Right cardiac atrium (tissue), 5 donors: ENCODE results near the gene FAM83F. TPM values are rescaled to one million over a fixed set of nuclear protein-coding genes. Genes with fewer than 3 reads are reported as not detected.

Experiments used
- ATAC-seq, 2 donors: fragments of 200-7000 bp; cut with Tn5 transposase; one replicate each; pipeline versions ENCODE4 v1.8.0 to v1.9.1; 2020; ENCODE audit warnings: moderate library complexity in 2 of 2, mild to moderate bottlenecking in 1 of 2
- DNase-seq, 3 donors: peaks; one replicate each; pipeline ENCODE4 v3.0.0-alpha.2; 2020
- H3K27ac ChIP-seq: one replicate; pipeline ENCODE4 v1.5.1; 2013; ENCODE audit warnings: mild to moderate bottlenecking, low read length, control low read depth, moderate library complexity
- H3K27me3 ChIP-seq: one replicate; pipeline ENCODE4 v1.6.1; 2013; ENCODE audit not compliant: control insufficient read depth, insufficient read depth
- H3K4me1 ChIP-seq: one replicate; pipeline ENCODE4 v1.6.1; 2013; ENCODE audit warnings: low read length; ENCODE audit not compliant: control insufficient read depth, insufficient read depth
- H3K4me3 ChIP-seq: one replicate; pipeline ENCODE4 v1.5.1; 2013; ENCODE audit warnings: low read length, control low read depth
- H3K9me3 ChIP-seq: one replicate; pipeline ENCODE4 v1.6.1; 2013; ENCODE audit warnings: low read length; ENCODE audit not compliant: control insufficient read depth
- WGBS: extraction: QIAGEN DNeasy Blood & Tissue Kit; methylation state at CpG from one replicate; pipeline ENCODE4 v1.1.7; 2013; 5-methylcytosine and 5-hydroxymethylcytosine counted together
- intact Hi-C, 4 donors: fragments of 100-400 bp; cut with DNase I; formaldehyde crosslinking; loops; one replicate each; pipeline versions ENCODE4 v1.11.0 to v1.14.0; 2022 to 2023
- polyA plus RNA-seq: library from polyadenylated mRNA; stranded (reverse); fragments of 200-250 nt; gene quantifications from one replicate; pipeline ENCODE4 v1.2.3, GENCODE V29; 2013
- total RNA-seq, 4 donors: library from RNA; stranded (reverse); fragmentation: NEBNext Ultra II Directional; extraction: Animal tissue kit (Norgen Biotek cat#: 25700); gene quantifications; one replicate each; pipeline ENCODE4 v1.2.1, GENCODE V29; 2021
- donor health status: healthy with polysubstance abuse.
- donor health status: DM: no; HTN: yes; CAD: no.
- donor health status: DM: no; HTN: no; CAD: no.
- donor health status: DM: no; HTN: yes; CAD: no; lungs with severe emphysema.
- donor health status: DM: yes; HTN: yes; CAD: no.

Gene FAM83F
- total and polyA plus RNA-seq, 5 donors, result 3.6 to 8.5 (median 5.9) TPM

DNA sequence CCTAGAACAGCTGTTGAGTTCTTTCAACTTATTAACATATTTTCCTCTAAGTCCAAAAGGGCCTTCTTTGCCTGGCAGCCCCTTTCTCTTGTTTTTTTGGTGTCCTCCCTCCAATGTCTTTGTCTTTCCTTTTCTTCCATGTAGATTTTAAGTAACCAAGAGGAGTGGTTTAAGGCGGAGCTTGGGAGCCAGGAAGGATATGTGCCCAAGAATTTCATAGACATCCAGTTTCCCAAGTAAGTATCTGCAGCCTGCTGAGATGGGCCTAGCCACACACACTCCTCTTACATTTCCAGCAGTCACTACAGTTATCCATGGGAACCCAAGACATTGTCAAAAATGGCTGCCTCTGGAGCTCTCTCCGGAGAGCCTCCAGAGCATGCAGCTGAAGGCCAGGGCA lies 39.1 kb upstream of the FAM83F start:
- intact Hi-C loops, result no loop called here
- no peaks in the 10 kb centered on the region for H3K27me3 ChIP-seq
- H3K9me3 ChIP-seq, result no peaks in the 10 kb centered on the region
- DNase-seq, result no peak
- H3K4me3 ChIP-seq, result no peak overlapping the region
- 99% methylated on average over 2 of the region's 2 CpGs for WGBS
- H3K27ac ChIP-seq, result no peak overlapping the region
- ATAC-seq, result no peak
- peaks cover 3% of the 10 kb centered on the region for H3K4me1 ChIP-seq

DNA sequence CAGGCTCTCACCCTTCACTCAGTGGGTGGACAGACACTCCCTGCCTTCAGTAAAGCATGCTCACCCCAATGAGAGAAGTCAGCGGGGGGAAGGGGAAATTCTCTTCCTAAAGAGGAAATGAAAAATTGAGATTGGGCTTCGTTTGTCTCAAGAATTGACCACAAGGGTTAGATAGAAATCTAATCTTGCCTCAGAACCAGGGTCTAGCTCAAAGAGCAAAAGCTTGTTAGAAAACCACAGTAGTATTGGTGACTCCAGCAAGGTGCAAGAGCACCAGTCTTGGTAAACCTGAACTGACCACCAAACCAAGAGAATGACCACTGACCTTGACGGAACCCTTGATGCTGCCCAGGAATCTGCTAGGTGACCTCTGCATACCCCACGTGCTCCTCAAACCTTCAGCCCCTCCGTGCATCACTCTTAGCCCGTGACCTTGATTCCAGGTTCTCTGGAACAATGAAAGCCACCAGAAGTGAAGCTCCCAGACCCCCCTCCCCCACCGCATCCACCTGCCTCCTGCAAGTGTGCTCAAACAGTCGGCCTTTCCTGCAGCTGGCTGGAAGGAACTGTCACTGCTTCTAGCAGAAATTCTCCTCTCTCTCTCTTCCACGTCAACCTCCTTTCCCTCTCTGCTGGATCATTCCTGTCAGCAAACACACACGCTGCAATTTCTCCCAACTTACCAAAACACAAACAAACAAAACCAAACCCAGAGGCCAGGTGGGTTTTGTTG lies 37.7 kb upstream of the FAM83F start:
- Histone ChIP-seq H3K27me3 (no peaks in the 10 kb centered on the region), H3K27ac (no peak overlapping the region), H3K4me3 (no peak overlapping the region), H3K9me3 (no peaks in the 10 kb centered on the region), H3K4me1 (peaks cover 3% of the 10 kb centered on the region)
- DNase-seq, result no peak
- ATAC-seq, result no peak
- WGBS, result 58% methylated on average over 10 of the region's 10 CpGs
- intact Hi-C loops, result no loop called here

DNA sequence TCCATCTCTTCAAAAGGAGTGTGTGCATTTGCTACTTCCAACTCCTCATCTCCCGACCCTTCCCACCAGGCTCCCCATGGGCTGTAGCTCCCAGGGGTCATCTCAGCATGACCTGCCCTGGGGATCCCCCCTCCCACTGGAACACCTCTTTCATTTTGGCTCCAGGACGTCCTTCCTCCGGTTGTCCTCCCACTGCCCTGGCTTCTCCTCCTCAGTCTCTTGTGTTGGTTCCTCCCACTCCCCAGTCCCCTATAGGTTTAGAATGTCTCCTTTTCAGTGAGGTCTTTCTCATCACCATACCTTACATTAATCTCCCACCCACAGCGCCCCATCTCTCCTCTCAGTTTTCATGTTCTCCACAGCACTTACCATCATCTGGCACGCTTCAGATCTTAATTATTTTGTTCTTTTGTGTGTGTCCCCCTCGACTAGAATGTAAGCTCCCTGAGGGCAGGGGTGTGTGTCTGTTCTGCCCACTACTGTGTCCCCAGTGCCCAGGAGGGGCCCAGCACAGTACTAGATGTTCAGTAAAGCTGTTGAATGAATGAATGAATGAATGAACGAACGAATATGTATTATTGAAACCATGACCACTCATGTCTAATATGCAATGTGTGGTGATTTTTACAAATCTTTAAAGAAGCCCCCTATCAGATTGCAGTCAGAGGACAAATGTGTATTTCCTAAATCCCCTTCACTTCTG lies 36.6 kb upstream of the FAM83F start:
- ATAC-seq (no peak), DNase-seq (no peak)
- WGBS, result 76% methylated on average over 8 of the region's 8 CpGs
- Histone ChIP-seq H3K9me3 (no peaks in the 10 kb centered on the region), H3K27me3 (no peaks in the 10 kb centered on the region), H3K4me3 (no peak overlapping the region), H3K27ac (no peak overlapping the region), H3K4me1 (peaks cover 3% of the 10 kb centered on the region)
- intact Hi-C loops, result no loop called here

DNA sequence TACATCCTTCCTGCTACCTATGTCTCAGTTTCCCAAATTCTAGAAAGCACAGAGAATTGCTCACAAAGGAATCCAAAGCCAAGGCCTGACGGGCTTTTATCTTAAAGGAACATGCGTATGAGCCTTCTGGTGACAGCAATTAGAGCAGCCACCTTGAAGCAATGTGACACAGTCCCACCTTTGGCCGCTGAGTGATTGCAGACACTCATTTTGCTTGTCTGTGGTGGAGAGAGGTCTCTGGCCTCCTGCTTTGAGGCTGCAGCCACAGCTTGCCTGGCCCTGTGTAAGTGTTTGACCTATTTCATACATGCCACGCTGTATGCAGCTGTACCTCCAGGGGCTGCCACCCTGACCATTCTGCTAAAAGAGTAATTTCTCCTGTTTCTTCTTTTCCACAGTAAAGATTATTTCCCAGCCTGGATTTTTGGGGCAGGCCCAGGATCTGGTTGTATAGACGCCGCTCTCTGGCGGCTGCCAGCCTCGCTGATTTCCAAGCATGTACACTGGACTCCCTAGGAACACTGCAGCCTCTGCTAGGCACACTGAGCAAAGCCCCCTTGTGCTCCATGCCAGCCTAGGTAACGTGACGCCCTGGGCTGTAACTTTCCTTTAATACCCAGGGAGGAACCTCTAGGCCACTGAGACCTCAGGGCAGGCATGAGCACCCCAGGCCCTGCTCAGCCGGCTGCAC lies 35.7 kb upstream of the FAM83F start:
- Histone ChIP-seq H3K9me3 (no peaks in the 10 kb centered on the region), H3K27ac (no peak overlapping the region), H3K27me3 (no peaks in the 10 kb centered on the region), H3K4me1 (peaks cover 3% of the 10 kb centered on the region), H3K4me3 (no peak overlapping the region)
- WGBS, result 70% methylated on average over 11 of the region's 11 CpGs
- intact Hi-C loops, result no loop called here
- ATAC-seq, result no peak
- no peak for DNase-seq

DNA sequence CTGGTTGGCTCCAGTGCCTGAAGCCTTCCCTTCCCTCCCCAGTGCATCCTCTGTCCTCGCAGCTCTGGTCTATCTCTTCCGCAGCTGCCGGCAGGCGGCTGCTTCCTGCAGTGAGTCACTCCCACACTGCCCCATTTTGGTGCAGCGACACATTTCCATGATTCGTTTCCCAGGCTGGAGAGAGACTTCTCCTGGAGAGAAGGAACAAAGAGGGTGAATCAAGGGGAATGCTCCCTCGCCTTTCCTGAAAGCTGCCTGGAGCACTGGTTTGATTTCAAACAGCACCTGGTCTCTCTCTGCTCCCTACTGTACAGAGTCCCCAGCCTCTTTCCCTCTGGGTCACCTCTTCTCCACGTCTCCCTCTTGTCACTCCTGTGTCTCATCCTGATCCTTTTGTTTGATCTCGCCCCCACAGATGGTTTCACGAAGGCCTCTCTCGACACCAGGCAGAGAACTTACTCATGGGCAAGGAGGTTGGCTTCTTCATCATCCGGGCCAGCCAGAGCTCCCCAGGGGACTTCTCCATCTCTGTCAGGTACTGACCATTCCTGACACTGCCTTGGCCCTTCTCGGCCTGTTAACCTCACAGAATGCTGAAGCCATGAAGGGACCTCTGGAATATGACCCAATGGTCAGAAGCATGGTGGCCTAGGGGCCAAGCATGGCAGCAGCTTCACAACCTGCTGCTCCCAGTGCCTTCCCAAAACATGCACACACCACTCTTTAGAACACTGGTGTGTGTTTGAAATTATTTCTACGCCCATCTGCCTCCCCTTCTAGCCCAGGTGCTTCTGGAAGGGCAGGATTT lies 34.9 kb upstream of the FAM83F start, which contains the start of gene TMA7B:
TMA7B (plus strand) TSS at position 758 of the 808 bp plus-strand sequence. CDS start 3,978 bp downstream, outside the sequence.
- peak; percentile 70 to 83 for ATAC-seq
- peaks cover 3% of the 10 kb centered on the region for H3K4me1 ChIP-seq

DNA sequence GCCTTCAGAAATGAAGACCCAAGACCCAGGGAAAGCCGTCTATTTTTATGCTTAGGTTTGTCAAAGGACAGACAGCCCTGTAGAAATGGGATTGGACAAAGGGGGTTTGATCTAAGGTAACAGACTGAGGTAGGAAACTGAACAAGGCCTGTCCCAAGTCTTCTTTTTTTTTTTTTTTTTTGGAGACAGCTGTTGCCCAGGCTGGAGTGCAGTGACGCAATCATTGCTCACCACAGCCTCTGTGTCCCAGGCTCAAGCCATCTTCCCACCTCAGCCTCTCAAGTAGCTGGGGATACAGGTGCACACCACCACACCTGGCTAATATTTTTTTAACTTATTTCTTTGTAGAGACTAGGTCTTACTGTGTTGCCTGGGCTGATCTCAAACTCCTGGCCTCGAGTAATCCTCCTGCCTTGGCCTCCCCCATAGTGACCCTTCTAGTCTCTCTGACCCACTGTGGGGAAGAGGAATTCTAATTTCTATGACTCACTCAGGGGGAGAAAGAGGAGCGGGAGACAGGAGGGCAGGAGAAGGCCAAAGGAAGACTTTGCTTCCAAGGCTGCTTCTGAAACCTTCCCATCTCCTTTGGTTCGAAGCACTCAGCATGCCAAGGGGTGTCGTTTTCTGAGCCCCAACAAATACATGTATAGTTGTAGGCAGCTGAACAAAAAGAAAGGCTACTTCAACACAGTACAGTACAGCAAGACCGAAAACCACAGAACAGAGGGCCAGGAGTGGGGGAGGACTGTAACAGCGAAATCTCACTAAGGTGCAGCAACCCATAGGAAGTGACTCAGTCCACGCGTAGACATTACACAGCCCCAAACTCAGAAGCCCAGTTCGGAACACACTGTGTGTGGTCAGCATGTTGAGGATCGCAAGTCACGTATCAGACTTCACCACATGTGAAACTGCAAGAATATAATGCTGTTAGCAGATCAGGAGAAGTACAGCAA lies 33.7 kb upstream of the FAM83F start:
- intact Hi-C loops, result no loop called here
- H3K4me1 ChIP-seq, result peaks cover 3% of the 10 kb centered on the region
- WGBS, result 73% methylated on average over 13 of the region's 13 CpGs
- ATAC-seq (peak in 1 of 2 donors; percentile 41), DNase-seq (no peak)
- H3K9me3 ChIP-seq, result no peaks in the 10 kb centered on the region
- H3K27ac ChIP-seq, result no peak overlapping the region
- no peak overlapping the region for H3K4me3 ChIP-seq
- H3K27me3 ChIP-seq, result no peaks in the 10 kb centered on the region

More for the DNA sequence above, 34.9 kb upstream of the FAM83F start, which contains the start of gene TMA7B:
- no peaks in the 10 kb centered on the region for H3K9me3 ChIP-seq
- DNase-seq, result no peak
- H3K4me3 ChIP-seq, result no peak within 1 kb of the TSS
- 46% methylated on average over 14 of the region's 14 CpGs for WGBS
- intact Hi-C loops, result no loop called here
- no peak within 1 kb of the TSS for H3K27ac ChIP-seq
- H3K27me3 ChIP-seq, result no peaks in the 10 kb centered on the region

DNA sequence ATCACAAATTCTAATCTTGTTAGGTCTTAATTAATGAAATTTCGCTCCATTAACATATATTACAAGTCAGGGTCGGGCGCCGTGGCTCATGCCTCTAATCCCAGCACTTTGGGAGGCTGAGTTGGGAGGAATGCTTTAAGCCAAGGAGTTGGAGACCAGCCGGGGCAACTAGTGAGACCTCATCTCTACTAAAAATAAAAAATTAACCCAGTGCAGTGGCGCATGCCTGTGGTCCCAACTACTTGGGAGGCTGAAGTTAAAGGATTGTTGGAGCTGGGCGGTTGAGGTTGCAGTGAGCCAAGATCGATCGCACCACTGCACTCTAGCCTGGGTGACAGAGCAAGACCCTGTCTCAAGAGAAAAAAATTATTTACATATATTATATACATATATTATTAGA lies 32.7 kb upstream of the FAM83F start:
- DNase-seq, result no peak
- Histone ChIP-seq H3K27ac (no peak overlapping the region), H3K27me3 (no peaks in the 10 kb centered on the region), H3K9me3 (no peaks in the 10 kb centered on the region), H3K4me3 (no peak overlapping the region), H3K4me1 (peaks cover 3% of the 10 kb centered on the region)
- 90% methylated on average over 9 of the region's 9 CpGs for WGBS
- ATAC-seq, result no peak
- intact Hi-C loops, result no loop called here

DNA sequence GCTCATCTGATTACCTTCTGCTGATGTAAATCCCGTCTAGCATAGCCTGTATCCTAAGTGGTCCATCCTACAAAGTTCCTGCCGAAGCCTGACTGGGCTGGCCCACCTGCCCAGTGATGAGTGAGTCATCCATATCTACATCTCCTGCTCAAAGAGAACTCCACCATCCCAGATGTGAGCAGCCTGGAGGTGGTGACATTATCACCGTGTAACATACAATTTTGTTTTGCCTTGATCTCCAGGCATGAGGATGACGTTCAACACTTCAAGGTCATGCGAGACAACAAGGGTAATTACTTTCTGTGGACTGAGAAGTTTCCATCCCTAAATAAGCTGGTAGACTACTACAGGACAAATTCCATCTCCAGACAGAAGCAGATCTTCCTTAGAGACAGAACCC lies 29.0 kb upstream of the FAM83F start:
- no peak for DNase-seq
- intact Hi-C loops, result no loop called here
- no peak for ATAC-seq
- Histone ChIP-seq H3K4me1 (peaks cover 4% of the 10 kb centered on the region), H3K27ac (no peak overlapping the region), H3K27me3 (no peaks in the 10 kb centered on the region), H3K9me3 (no peaks in the 10 kb centered on the region), H3K4me3 (no peak overlapping the region)
- 59% methylated on average over 5 of the region's 5 CpGs for WGBS

DNA sequence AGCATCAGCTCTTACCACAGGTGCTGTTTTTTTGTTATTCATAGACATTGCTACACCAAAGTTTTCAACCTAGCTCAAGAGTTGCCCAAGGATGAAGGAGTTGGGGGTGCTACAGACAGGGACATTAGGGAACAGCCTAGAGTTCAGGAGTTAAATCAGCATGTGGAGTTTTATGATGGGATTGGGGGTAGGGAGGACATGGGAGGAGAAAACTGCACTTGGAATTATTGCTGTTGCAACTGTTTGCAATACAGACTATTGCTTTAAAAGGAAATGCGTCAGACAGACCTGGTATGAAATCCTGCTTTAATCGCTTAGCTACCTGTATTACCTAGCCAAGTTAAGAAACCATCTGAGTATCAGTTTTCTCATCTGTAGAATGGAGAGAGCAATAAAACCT lies 28.3 kb upstream of the FAM83F start:
- DNase-seq (no peak), ATAC-seq (no peak)
- intact Hi-C loops, result no loop called here
- H3K27ac ChIP-seq, result no peak overlapping the region
- 83% methylated on average over 2 of the region's 2 CpGs for WGBS
- H3K4me3 ChIP-seq, result no peak overlapping the region
- H3K9me3 ChIP-seq, result no peaks in the 10 kb centered on the region
- H3K4me1 ChIP-seq, result peaks cover 4% of the 10 kb centered on the region
- no peaks in the 10 kb centered on the region for H3K27me3 ChIP-seq
